SK-N-SH (cell line): ENCODE data around the gene ANKS4B. TPM values are rescaled to one million over a fixed set of nuclear protein-coding genes. Genes with fewer than 3 reads are reported as not detected.

ENCODE experiments used
- CTCF ChIA-PET: fragments of 300-600, 350-600 bp; formaldehyde crosslinking; extraction: SDS; loops from one replicate; lab custom pipeline; 2021; lab: Yijun Ruan, JAX
- POLR2A ChIA-PET: fragments of 350-600 bp; sonication (Branson Sonifier 250); formaldehyde crosslinking; extraction: SDS; loops from one replicate; lab custom pipeline; 2020; ENCODE audit warnings: antibody characterized with exemption, inconsistent platforms; lab: Yijun Ruan, JAX
- DNase-seq: peaks from one replicate; pipeline ENCODE4 v3.0.0; 2012
- H2AFZ ChIP-seq: fragments of 200-600 bp; sonication (generic); 2 replicates; pipeline ENCODE4 v1.8.1; 2016; ENCODE audit warnings: antibody characterized with exemption, mild to moderate bottlenecking, low read depth
- H3F3A ChIP-seq: fragments of 200-600 bp; sonication (generic); replicated peaks from 2 replicates; pipeline ENCODE3; 2016; ENCODE audit warnings: antibody characterized with exemption, mild to moderate bottlenecking; ENCODE audit not compliant: insufficient read depth
- H3K27ac ChIP-seq, 2 experiments: fragments of 200-500 bp in 1 of 2; fragments of 200-600 bp in 1 of 2; sonication (Bioruptor generic) in 1 of 2; sonication (generic), shearing (Covaris generic) in 1 of 2; 2 replicates each; pipeline versions ENCODE4 v1.5.1 to v1.6.1; 2014 to 2016; ENCODE audit warnings: low read depth in 2 of 2, inconsistent platforms in 1 of 2, low read length in 1 of 2, mild to moderate bottlenecking in 1 of 2, mixed read lengths in 1 of 2
- H3K27me3 ChIP-seq: fragments of 200-600 bp; sonication (generic), shearing (Covaris generic); 2 replicates; pipeline ENCODE4 v1.6.1; 2016; ENCODE audit warnings: mixed run types; ENCODE audit not compliant: insufficient read depth
- H3K36me3 ChIP-seq, 2 experiments: fragments of 200-500 bp in 1 of 2; fragments of 200-600 bp in 1 of 2; sonication (Bioruptor generic) in 1 of 2; sonication (generic) in 1 of 2; replicated peaks in 1 of 2; 2 replicates each; pipeline versions ENCODE3 to v1.5.1; 2014 to 2016; ENCODE audit warnings: low read length in 1 of 2, mild to moderate bottlenecking in 1 of 2; ENCODE audit not compliant: insufficient read depth in 2 of 2, control insufficient read depth in 1 of 2
- H3K4me1 ChIP-seq, 2 experiments: fragments of 200-500 bp in 1 of 2; fragments of 200-600 bp in 1 of 2; sonication (Bioruptor generic) in 1 of 2; sonication (generic), shearing (Covaris generic) in 1 of 2; 2 replicates each; pipeline versions ENCODE4 v1.5.1 to v1.6.1; 2014 to 2016; ENCODE audit warnings: low read depth in 1 of 2, low read length in 1 of 2, mixed run types in 1 of 2; ENCODE audit not compliant: insufficient read depth in 2 of 2, control insufficient read depth in 1 of 2
- H3K4me2 ChIP-seq: fragments of 200-600 bp; sonication (generic), shearing (Covaris generic); 2 replicates; pipeline ENCODE4 v1.6.1; 2017; ENCODE audit warnings: mixed run types
- H3K4me3 ChIP-seq, 2 experiments: fragments of 200-500 bp in 1 of 2; fragments of 200-600 bp in 1 of 2; sonication (Bioruptor generic) in 1 of 2; sonication (generic), shearing (Covaris generic) in 1 of 2; 2 replicates each; pipeline versions ENCODE4 v1.5.1 to v1.8.1; 2014 to 2016; ENCODE audit warnings: low read depth in 2 of 2, inconsistent platforms in 1 of 2, low read length in 1 of 2, mild to moderate bottlenecking in 1 of 2, mixed read lengths in 1 of 2, moderate library complexity in 1 of 2
- H3K79me2 ChIP-seq: fragments of 200-600 bp; sonication (generic); 2 replicates; pipeline ENCODE4 v1.8.1; 2017; ENCODE audit warnings: mild to moderate bottlenecking; ENCODE audit not compliant: insufficient read depth
- H3K9ac ChIP-seq: fragments of 200-600 bp; sonication (generic); 2 replicates; pipeline ENCODE4 v1.6.1; 2017; ENCODE audit warnings: mixed run types
- H3K9me2 ChIP-seq: fragments of 200-600 bp; sonication (generic); 2 replicates; pipeline ENCODE4 v1.6.1; 2017; ENCODE audit warnings: mixed run types
- H3K9me3 ChIP-seq: fragments of 200-600 bp; sonication (generic); 2 replicates; pipeline ENCODE4 v1.6.1; 2017; ENCODE audit warnings: mixed run types, mild to moderate bottlenecking, moderate library complexity
- H4K20me1 ChIP-seq: fragments of 200-600 bp; sonication (generic); 2 replicates; pipeline ENCODE4 v1.6.1; 2017; ENCODE audit warnings: mild to moderate bottlenecking, mixed run types; ENCODE audit not compliant: insufficient read depth
- EP300 ChIP-seq, 2 experiments: IDR thresholded peaks; 2 replicates each; pipeline versions ENCODE4 v1.4.0 to v1.6.1; 2012; ENCODE audit warnings: borderline replicate concordance in 1 of 2, low read depth in 1 of 2, low read length in 1 of 2
- FOSL2 ChIP-seq: IDR thresholded peaks from 2 replicates; pipeline ENCODE4 v1.4.0; 2012; ENCODE audit warnings: low read depth, mild to moderate bottlenecking, moderate library complexity, borderline replicate concordance
- FOXJ3 ChIP-seq: sonication (generic); formaldehyde crosslinking; IDR thresholded peaks from 2 replicates; pipeline ENCODE4 v1.5.1; 2020; ENCODE audit warnings: mild to moderate bottlenecking, missing genetic modification reagents
- GABPA ChIP-seq: IDR thresholded peaks from 2 replicates; pipeline ENCODE4 v1.4.0; 2012; ENCODE audit warnings: low read depth, mild to moderate bottlenecking
- GATA2 ChIP-seq: sonication (generic); formaldehyde crosslinking; IDR thresholded peaks from 2 replicates; pipeline ENCODE4 v1.5.0; 2020; ENCODE audit warnings: mild to moderate bottlenecking, missing genetic modification reagents
- JUND ChIP-seq: IDR thresholded peaks from 2 replicates; pipeline ENCODE4 v1.4.0; 2012
- MEF2A ChIP-seq: IDR thresholded peaks from 2 replicates; pipeline ENCODE4 v1.4.0; 2012; ENCODE audit warnings: low read depth, borderline replicate concordance
- NFIC ChIP-seq: IDR thresholded peaks from 2 replicates; pipeline ENCODE4 v1.4.0; 2012; ENCODE audit warnings: borderline replicate concordance
- POLR2AphosphoS5 ChIP-seq: IDR thresholded peaks from 2 replicates; pipeline ENCODE4 v1.6.1; 2012; ENCODE audit warnings: low read depth, low read length
- RAD21 ChIP-seq: IDR thresholded peaks from 2 replicates; pipeline ENCODE4 v1.6.1; 2012; ENCODE audit warnings: mild to moderate bottlenecking, low read length
- RXRA ChIP-seq: IDR thresholded peaks from 2 replicates; pipeline ENCODE4 v1.4.0; 2012; ENCODE audit warnings: low read depth, mild to moderate bottlenecking, borderline replicate concordance
- SMC3 ChIP-seq: IDR thresholded peaks from 2 replicates; pipeline ENCODE4 v1.6.1; 2012; ENCODE audit warnings: low read depth, low read length, improper control_type of control experiment
- WGBS: methylation state at CpG from one replicate; pipeline ENCODE4 v1.1.6; 2017; ENCODE audit warnings: low lambda C conversion rate; 5-methylcytosine and 5-hydroxymethylcytosine counted together
- polyA plus RNA-seq, 3 experiments: library from polyadenylated mRNA; depleted of rRNA; stranded (reverse); fragments of >200 nt; gene quantifications; 2 replicates each; pipeline ENCODE4 v1.2.3, GENCODE V29; 2012
- TF ChIP-seq, protein P1 (sequence below): IDR thresholded peaks from 2 replicates; pipeline ENCODE4; 2012
- TF ChIP-seq, protein P2 (sequence below): fragments of 150-350 bp; IDR thresholded peaks from 2 replicates; pipeline ENCODE4 v1.6.1; 2017; ENCODE audit warnings: antibody characterized with exemption, low read length, low read depth, borderline replicate concordance
- TF ChIP-seq, protein P3 (sequence below): fragments of 150-350 bp; IDR thresholded peaks from 2 replicates; pipeline ENCODE4 v1.6.1; 2016; ENCODE audit warnings: mild to moderate bottlenecking, low read depth, low read length
- TF ChIP-seq, protein P4 (sequence below): IDR thresholded peaks from 2 replicates; pipeline ENCODE4 v1.4.0; 2012; ENCODE audit warnings: low read depth
- TF ChIP-seq, protein P5 (sequence below): IDR thresholded peaks from 2 replicates; pipeline ENCODE4 v1.4.0; 2012; ENCODE audit warnings: low read depth, borderline replicate concordance
- TF ChIP-seq, protein P6 (sequence below): IDR thresholded peaks from 2 replicates; pipeline ENCODE4 v1.6.1; 2012; ENCODE audit warnings: mild to moderate bottlenecking, low read depth, low read length, moderate library complexity

ANKS4B gene
- polyA plus RNA-seq, 1 of the 3 experiments (the other 2 are of a cell fraction): not detected

DNA sequence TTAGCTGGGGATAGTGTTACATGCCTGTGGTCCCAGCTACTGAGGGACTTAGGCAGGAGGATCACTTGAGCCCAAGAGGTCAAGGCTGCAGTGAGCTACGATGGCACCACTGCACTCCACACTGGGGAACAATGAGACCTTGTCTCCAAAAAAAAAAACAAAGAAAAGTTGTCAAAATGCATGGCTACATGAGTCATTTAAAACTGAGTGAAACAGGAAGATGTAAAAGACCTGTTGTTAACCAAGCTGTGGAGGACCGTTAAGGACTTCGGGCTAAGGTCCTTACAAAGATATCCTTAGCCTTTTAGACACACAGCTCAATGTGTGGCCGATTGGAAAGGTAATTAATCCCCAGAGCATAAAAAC, 47.2 kb upstream of the ANKS4B start:
- Histone ChIP-seq H4K20me1 (no peaks in the 10 kb centered on the region), H3F3A (no peaks in the 10 kb centered on the region), H3K4me3 (no peak overlapping the region), H3K9me3 (no peaks in the 10 kb centered on the region), H2AFZ (no peak overlapping the region), H3K27ac (no peak overlapping the region), H3K9me2 (no peaks in the 10 kb centered on the region), H3K9ac (no peak overlapping the region), H3K36me3 (peaks cover 4 to 6% of the 10 kb centered on the region in 2 experiments), H3K79me2 (no peaks in the 10 kb centered on the region), H3K4me2 (no peak overlapping the region), H3K27me3 (no peaks in the 10 kb centered on the region), H3K4me1 (no peaks in the 10 kb centered on the region; a peak in 1 of 4 replicates)
- CTCF ChIA-PET: interaction anchor here (0.7 to 10.5 kb wide), 5 partner anchors 9 to 114 kb away, joined by 3 to 169 read pairs (median 6); partner anchors contain the start of gene CRYM
- DNase-seq: no peak
- POLR2A ChIA-PET: no interaction called here
- WGBS: 77% methylated on average over 4 of the region's 4 CpGs
- no peak for TF ChIP-seq JUND
- no peak for TF ChIP-seq FOXJ3 (CRISPR knock-in tag)
- TF ChIP-seq, protein P1, sequence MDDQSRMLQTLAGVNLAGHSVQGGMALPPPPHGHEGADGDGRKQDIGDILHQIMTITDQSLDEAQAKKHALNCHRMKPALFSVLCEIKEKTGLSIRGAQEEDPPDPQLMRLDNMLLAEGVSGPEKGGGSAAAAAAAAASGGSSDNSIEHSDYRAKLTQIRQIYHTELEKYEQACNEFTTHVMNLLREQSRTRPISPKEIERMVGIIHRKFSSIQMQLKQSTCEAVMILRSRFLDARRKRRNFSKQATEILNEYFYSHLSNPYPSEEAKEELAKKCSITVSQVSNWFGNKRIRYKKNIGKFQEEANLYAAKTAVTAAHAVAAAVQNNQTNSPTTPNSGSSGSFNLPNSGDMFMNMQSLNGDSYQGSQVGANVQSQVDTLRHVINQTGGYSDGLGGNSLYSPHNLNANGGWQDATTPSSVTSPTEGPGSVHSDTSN: no peak
- TF ChIP-seq, protein P2, sequence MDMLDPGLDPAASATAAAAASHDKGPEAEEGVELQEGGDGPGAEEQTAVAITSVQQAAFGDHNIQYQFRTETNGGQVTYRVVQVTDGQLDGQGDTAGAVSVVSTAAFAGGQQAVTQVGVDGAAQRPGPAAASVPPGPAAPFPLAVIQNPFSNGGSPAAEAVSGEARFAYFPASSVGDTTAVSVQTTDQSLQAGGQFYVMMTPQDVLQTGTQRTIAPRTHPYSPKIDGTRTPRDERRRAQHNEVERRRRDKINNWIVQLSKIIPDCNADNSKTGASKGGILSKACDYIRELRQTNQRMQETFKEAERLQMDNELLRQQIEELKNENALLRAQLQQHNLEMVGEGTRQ: no peak
- TF ChIP-seq, protein P3, sequence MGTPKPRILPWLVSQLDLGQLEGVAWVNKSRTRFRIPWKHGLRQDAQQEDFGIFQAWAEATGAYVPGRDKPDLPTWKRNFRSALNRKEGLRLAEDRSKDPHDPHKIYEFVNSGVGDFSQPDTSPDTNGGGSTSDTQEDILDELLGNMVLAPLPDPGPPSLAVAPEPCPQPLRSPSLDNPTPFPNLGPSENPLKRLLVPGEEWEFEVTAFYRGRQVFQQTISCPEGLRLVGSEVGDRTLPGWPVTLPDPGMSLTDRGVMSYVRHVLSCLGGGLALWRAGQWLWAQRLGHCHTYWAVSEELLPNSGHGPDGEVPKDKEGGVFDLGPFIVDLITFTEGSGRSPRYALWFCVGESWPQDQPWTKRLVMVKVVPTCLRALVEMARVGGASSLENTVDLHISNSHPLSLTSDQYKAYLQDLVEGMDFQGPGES: no peak
- no peak for TF ChIP-seq RXRA
- TF ChIP-seq, protein P4, sequence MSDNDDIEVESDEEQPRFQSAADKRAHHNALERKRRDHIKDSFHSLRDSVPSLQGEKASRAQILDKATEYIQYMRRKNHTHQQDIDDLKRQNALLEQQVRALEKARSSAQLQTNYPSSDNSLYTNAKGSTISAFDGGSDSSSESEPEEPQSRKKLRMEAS: no peak
- TF ChIP-seq, protein P5, sequence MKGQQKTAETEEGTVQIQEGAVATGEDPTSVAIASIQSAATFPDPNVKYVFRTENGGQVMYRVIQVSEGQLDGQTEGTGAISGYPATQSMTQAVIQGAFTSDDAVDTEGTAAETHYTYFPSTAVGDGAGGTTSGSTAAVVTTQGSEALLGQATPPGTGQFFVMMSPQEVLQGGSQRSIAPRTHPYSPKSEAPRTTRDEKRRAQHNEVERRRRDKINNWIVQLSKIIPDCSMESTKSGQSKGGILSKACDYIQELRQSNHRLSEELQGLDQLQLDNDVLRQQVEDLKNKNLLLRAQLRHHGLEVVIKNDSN: no peak
- TF ChIP-seq SMC3: no peak
- no peak for TF ChIP-seq RAD21
- TF ChIP-seq GABPA: no peak
- no peak for TF ChIP-seq NFIC
- TF ChIP-seq GATA2 (CRISPR knock-in tag): no peak

DNA sequence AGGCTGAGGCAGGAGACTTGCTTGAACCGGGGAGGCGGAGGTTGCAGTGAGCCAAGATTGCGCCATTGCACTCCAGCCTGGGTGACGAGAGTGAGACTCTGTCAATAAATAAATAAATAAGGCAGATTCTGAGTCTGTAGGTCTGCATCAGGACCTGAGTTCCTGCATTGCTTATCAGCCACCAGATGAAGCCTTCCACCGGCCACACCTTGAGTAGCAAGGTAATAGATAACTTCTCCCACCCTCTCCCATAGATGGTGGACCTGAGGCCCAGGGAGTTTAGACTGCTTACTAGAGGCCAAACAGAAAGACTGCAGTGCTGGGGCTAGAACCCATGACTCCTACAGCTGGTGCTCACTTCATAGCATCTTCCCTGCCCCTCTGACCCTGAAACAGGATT, 44.2 kb upstream of the ANKS4B start:
- no peaks in the 10 kb centered on the region for H3F3A ChIP-seq
- CTCF ChIA-PET: interaction anchor here (0.8 to 10.5 kb wide), 41 partner anchors 8 to 1493 kb away, joined by 3 to 169 read pairs (median 4); partner anchors contain the start of genes CRYM and LDAF1
- H3K79me2 ChIP-seq: no peaks in the 10 kb centered on the region
- H2AFZ ChIP-seq: no peak overlapping the region
- H3K4me2 ChIP-seq: no peak overlapping the region; the same call in 1 of the 2 replicates
- H3K4me1 ChIP-seq: no peaks in the 10 kb centered on the region; a peak in 1 of 4 replicates
- TF ChIP-seq FOSL2: no peak
- TF ChIP-seq EP300 (IDR thresholded peaks at IDR 0.05; ENCODE audit: borderline replicate concordance in 1 of 2, low read depth in 1 of 2, low read length in 1 of 2): no peak
- TF ChIP-seq MEF2A: no peak
- TF ChIP-seq POLR2AphosphoS5: no peak
- TF ChIP-seq, protein P6, sequence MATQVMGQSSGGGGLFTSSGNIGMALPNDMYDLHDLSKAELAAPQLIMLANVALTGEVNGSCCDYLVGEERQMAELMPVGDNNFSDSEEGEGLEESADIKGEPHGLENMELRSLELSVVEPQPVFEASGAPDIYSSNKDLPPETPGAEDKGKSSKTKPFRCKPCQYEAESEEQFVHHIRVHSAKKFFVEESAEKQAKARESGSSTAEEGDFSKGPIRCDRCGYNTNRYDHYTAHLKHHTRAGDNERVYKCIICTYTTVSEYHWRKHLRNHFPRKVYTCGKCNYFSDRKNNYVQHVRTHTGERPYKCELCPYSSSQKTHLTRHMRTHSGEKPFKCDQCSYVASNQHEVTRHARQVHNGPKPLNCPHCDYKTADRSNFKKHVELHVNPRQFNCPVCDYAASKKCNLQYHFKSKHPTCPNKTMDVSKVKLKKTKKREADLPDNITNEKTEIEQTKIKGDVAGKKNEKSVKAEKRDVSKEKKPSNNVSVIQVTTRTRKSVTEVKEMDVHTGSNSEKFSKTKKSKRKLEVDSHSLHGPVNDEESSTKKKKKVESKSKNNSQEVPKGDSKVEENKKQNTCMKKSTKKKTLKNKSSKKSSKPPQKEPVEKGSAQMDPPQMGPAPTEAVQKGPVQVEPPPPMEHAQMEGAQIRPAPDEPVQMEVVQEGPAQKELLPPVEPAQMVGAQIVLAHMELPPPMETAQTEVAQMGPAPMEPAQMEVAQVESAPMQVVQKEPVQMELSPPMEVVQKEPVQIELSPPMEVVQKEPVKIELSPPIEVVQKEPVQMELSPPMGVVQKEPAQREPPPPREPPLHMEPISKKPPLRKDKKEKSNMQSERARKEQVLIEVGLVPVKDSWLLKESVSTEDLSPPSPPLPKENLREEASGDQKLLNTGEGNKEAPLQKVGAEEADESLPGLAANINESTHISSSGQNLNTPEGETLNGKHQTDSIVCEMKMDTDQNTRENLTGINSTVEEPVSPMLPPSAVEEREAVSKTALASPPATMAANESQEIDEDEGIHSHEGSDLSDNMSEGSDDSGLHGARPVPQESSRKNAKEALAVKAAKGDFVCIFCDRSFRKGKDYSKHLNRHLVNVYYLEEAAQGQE: no peak
- TF ChIP-seq JUND: no peak
- TF ChIP-seq, all 33 proteins: peak for 0
- POLR2A ChIA-PET: no interaction called here
- Histone ChIP-seq H3K27ac (no peak overlapping the region), H3K9me2 (no peaks in the 10 kb centered on the region), H4K20me1 (no peaks in the 10 kb centered on the region), H3K9me3 (no peaks in the 10 kb centered on the region), H3K27me3 (no peaks in the 10 kb centered on the region), H3K9ac (no peak overlapping the region), H3K4me3 (no peak overlapping the region), H3K36me3 (no peaks in the 10 kb centered on the region)
- DNase-seq: no peak
- WGBS: 84% methylated on average over 5 of the region's 5 CpGs
